Measurements from ENCODE around the gene MTHFD2L.

GRCh38 chr4:74331252-74331651 lies 173.3 kb downstream of the MTHFD2L start:
- TF ChIP-seq POLR2A (IDR thresholded peaks at IDR 0.05) = no peak
- TF ChIP-seq, protein P1, sequence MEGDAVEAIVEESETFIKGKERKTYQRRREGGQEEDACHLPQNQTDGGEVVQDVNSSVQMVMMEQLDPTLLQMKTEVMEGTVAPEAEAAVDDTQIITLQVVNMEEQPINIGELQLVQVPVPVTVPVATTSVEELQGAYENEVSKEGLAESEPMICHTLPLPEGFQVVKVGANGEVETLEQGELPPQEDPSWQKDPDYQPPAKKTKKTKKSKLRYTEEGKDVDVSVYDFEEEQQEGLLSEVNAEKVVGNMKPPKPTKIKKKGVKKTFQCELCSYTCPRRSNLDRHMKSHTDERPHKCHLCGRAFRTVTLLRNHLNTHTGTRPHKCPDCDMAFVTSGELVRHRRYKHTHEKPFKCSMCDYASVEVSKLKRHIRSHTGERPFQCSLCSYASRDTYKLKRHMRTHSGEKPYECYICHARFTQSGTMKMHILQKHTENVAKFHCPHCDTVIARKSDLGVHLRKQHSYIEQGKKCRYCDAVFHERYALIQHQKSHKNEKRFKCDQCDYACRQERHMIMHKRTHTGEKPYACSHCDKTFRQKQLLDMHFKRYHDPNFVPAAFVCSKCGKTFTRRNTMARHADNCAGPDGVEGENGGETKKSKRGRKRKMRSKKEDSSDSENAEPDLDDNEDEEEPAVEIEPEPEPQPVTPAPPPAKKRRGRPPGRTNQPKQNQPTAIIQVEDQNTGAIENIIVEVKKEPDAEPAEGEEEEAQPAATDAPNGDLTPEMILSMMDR (IDR thresholded peaks at IDR 0.05) = no peak
